NT2/D1 (cell line): Measurements from ENCODE around the gene LZTR1.

Source experiments
- SUZ12 ChIP-seq: IDR thresholded peaks from 2 replicates; pipeline ENCODE4 v1.6.1; 2011; ENCODE audit not compliant: insufficient read length, insufficient read depth; ENCODE audit errors: extremely low read depth
- ZNF274 ChIP-seq: IDR thresholded peaks from 2 replicates; pipeline ENCODE4 v1.6.1; 2011; ENCODE audit warnings: mild to moderate bottlenecking, low read depth, low read length

- TF ChIP-seq SUZ12 (no peak), ZNF274 (no peak)
Measured at GRCh38 chr22:20975541-20976290, 6.4 kb upstream of the LZTR1 start.
